ENCODE measurements around the gene NUP98.

GRCh38 chr11:3683039-3683438 is 114.3 kb downstream of the NUP98 start:
- TF ChIP-seq CTCF (IDR thresholded peaks at IDR 0.05) (no peak), POLR2A (IDR thresholded peaks at IDR 0.05) (no peak), EP300 (IDR thresholded peaks at IDR 0.05) (no peak)

Measured in ovary (tissue), 3 donors.